ENCODE measurements around the gene GRK3. TPM values are rescaled to one million over a fixed set of nuclear protein-coding genes. Genes with fewer than 3 reads are reported as not detected.

GRK3 gene
- total and polyA plus RNA-seq, 2 donors from 2014 or later = 1.6 to 11.5 TPM

DNA sequence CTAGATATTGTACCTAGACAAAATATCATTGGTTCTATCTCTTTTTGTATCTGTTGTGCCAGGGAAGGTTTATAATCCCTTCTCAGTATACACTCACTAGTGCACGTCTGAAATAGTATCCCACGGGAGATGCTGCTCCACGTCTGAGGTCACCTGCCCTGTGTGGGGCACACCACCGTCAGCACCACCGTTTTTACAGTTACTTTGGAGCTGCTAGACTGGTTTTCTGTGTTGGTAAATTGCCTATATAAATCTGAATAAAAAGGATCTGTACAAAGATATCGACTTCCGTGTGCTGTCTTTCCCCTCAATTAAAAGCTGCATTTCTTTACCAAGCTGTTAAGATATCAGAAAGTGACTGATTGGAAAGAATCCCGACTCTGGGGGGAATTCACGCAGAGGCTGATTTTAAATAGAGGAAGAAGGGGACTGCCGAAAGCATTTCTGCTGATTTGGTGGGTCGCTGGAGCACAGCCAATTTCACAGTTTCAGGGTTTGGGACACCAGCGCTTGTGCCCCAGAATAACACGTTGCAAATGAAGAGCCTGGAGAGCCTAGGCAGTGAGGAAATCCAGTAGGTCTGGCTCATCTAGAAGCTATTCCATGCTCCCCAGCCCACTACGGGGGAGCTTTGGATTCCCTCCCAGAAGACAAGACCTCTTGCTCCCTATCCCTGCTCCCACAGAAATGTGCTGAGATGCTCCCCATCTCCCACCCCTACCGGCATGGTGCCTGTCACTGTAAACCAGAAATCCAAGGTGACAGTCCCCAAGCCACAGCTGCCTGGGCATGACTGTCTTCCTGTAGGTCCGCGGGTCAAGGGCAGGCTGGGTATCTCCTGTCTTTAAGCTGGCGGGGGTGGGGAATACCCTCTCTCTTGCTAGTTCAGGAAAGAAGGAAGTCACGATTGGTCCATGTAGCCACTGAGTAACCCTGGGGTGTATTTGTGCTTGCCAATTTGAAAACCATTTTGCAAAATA, 164.8 kb downstream of the GRK3 start:
- peak in 3 of 5 donors; percentile 19 to 22 (median 21) for DNase-seq
- Histone ChIP-seq H3K9ac (ENCODE audit: low read length in 3 of 3) (no peak overlapping the region), H3K9me3 (ENCODE audit: control insufficient read depth in 2 of 3, insufficient read depth in 1 of 3, low read length in 3 of 3) (no peaks in the 10 kb centered on the region), H3K27ac (ENCODE audit: low read depth in 2 of 2, low read length in 2 of 2) (no peak overlapping the region), H3K36me3 (ENCODE audit: control insufficient read depth in 2 of 3, insufficient read depth in 3 of 3, low read length in 3 of 3) (no peaks in the 10 kb centered on the region), H3K4me1 (ENCODE audit: control insufficient read depth in 2 of 3, insufficient read depth in 2 of 3, low read depth in 1 of 3, low read length in 3 of 3) (no peaks in the 10 kb centered on the region), H3K27me3 (ENCODE audit: control insufficient read depth, insufficient read depth, low read length) (no peaks in the 10 kb centered on the region), H3K4me3 (ENCODE audit: low read length in 3 of 3) (no peak overlapping the region)
- intact Hi-C loops (cut with DNase I) = no loop called here
- TF ChIP-seq, protein P1, sequence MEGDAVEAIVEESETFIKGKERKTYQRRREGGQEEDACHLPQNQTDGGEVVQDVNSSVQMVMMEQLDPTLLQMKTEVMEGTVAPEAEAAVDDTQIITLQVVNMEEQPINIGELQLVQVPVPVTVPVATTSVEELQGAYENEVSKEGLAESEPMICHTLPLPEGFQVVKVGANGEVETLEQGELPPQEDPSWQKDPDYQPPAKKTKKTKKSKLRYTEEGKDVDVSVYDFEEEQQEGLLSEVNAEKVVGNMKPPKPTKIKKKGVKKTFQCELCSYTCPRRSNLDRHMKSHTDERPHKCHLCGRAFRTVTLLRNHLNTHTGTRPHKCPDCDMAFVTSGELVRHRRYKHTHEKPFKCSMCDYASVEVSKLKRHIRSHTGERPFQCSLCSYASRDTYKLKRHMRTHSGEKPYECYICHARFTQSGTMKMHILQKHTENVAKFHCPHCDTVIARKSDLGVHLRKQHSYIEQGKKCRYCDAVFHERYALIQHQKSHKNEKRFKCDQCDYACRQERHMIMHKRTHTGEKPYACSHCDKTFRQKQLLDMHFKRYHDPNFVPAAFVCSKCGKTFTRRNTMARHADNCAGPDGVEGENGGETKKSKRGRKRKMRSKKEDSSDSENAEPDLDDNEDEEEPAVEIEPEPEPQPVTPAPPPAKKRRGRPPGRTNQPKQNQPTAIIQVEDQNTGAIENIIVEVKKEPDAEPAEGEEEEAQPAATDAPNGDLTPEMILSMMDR (IDR thresholded peaks at IDR 0.05; ENCODE audit: borderline replicate concordance, extremely low read depth, insufficient read depth) = no peak
- no peak for FAIRE-seq

DNA sequence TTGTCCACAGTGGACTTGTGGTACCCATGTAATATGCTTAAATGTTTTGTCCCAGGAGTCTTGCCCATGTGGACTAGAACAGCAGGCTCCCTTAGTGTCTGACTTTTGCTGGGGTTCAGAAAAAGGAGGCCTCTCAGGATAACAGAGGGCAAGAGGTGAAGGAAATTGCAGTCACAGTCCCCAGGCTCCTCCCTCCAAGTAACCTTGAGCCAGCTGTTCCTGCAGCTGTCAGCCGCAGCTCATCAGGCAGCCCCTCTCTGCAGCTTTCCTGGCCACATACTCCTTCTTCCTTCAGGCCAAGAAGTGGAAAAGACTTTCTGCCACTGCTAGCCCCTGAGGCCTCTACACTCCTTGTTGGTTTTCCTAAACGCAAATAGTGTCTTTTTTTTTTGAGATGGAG, 171.2 kb downstream of the GRK3 start:
- intact Hi-C loops (cut with DNase I) = no loop called here
- H3K27ac ChIP-seq (ENCODE audit: low read depth in 2 of 2, low read length in 2 of 2) = no peak overlapping the region
- TF ChIP-seq, protein P1 (IDR thresholded peaks at IDR 0.05; ENCODE audit: borderline replicate concordance, extremely low read depth, insufficient read depth) = no peak
- no peaks in the 10 kb centered on the region for H3K9me3 ChIP-seq (ENCODE audit: control insufficient read depth in 2 of 3, insufficient read depth in 1 of 3, low read length in 3 of 3)
- no peak overlapping the region for H3K4me3 ChIP-seq (ENCODE audit: low read length in 3 of 3)
- no peaks in the 10 kb centered on the region for H3K4me1 ChIP-seq (ENCODE audit: control insufficient read depth in 2 of 3, insufficient read depth in 2 of 3, low read depth in 1 of 3, low read length in 3 of 3)
- H3K9ac ChIP-seq (ENCODE audit: low read length in 3 of 3) = no peak overlapping the region
- FAIRE-seq = no peak
- no peaks in the 10 kb centered on the region for H3K36me3 ChIP-seq (ENCODE audit: control insufficient read depth in 2 of 3, insufficient read depth in 3 of 3, low read length in 3 of 3)
- no peak for DNase-seq
- no peaks in the 10 kb centered on the region for H3K27me3 ChIP-seq (ENCODE audit: control insufficient read depth, insufficient read depth, low read length)

DNA sequence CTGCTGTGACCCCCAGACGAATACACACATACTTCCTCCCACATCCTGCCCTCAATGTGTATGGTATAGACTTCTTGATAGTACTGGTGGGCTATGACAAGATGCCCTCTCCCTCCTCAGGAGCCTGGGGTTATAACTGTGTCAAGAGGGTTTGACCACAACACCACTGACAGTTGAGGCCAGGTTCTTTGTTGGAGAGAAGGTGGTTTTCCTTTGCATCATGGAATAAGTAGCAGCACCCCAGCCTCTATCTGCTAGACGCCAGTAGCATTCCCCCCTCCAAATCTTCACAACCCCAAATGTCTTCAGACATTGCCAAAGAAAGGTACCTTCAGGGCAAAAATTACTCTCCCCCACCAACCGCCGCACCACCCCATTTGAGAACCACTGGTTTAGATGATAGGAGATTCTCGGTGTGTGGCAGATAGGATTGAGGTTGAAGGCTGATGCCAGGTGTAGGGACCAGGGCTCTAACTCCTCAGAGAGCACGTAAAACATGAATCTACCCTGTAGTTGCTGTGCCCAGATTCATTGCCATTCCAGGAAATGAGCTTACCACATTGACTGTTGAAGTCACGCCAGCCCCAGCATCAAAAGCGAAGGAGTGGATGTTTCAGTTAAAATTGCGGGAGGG, 172.0 kb downstream of the GRK3 start:
- TF ChIP-seq, protein P1 (IDR thresholded peaks at IDR 0.05; ENCODE audit: borderline replicate concordance, extremely low read depth, insufficient read depth) = no peak
- Histone ChIP-seq H3K9me3 (ENCODE audit: control insufficient read depth in 2 of 3, insufficient read depth in 1 of 3, low read length in 3 of 3) (no peaks in the 10 kb centered on the region), H3K4me3 (ENCODE audit: low read length in 3 of 3) (no peak overlapping the region), H3K27ac (ENCODE audit: low read depth in 2 of 2, low read length in 2 of 2) (no peak overlapping the region), H3K9ac (ENCODE audit: low read length in 3 of 3) (no peak overlapping the region), H3K36me3 (ENCODE audit: control insufficient read depth in 2 of 3, insufficient read depth in 3 of 3, low read length in 3 of 3) (no peaks in the 10 kb centered on the region), H3K4me1 (ENCODE audit: control insufficient read depth in 2 of 3, insufficient read depth in 2 of 3, low read depth in 1 of 3, low read length in 3 of 3) (no peaks in the 10 kb centered on the region), H3K27me3 (ENCODE audit: control insufficient read depth, insufficient read depth, low read length) (no peaks in the 10 kb centered on the region)
- no peak for FAIRE-seq
- intact Hi-C loops (cut with DNase I) = no loop called here
- no peak for DNase-seq
